Measurements from ENCODE around the gene MOSMO. TPM values are rescaled to one million over a fixed set of nuclear protein-coding genes. Genes with fewer than 3 reads are reported as not detected.
A peak's percentile ranks its signal among the peaks of the same experiment; 100 is the strongest.

The MOSMO gene
- total and polyA plus RNA-seq, 12 donors = 11.7 to 49.0 (median 20.5) TPM

DNA sequence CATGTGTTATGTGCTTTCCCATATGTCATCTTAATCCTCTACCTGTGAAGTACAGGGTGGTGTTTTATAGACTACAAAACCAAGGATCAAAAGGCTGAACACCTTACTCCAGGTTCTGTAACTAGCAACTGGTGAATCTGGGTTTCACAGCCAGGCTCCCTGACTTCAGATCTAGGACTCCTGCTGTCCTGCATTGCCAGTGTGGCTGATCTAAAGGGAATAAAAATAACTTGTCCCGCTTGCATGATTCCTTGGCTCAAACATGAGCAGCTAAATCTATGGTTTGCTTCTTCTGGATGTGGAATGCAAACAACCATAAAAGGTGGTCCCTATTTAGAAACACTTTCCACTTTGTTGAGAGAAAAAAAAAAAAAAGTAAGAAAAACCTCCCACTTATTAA, 80.7 kb downstream of the MOSMO start:
- H3K27ac ChIP-seq = no peak overlapping the region
- H3K36me3 ChIP-seq (replicated peaks in 1 of 2) = no peaks in the 10 kb centered on the region
- WGBS, 4 donors = 97 to 100% (median 100%) methylated on average over 1 of the region's 1 CpG
- intact Hi-C loops (cut with DNase I) = no loop called here
- DNase-seq = no peak
- H3K27me3 ChIP-seq = no peaks in the 10 kb centered on the region
- no peaks in the 10 kb centered on the region for H3K9me3 ChIP-seq (replicated peaks in 1 of 3)
- no peak overlapping the region for H3K4me3 ChIP-seq
- TF ChIP-seq POLR2A (IDR thresholded peaks at IDR 0.05) (no peak), CTCF (IDR thresholded peaks at IDR 0.05) (no peak)
- H3K4me1 ChIP-seq (replicated peaks in 1 of 2) = peaks cover 0 to 6% of the 10 kb centered on the region in 2 donors

- intact Hi-C loops (cut with DNase I) = loop anchor here in 1 of 2 donors (10.0 kb wide), 1 partner anchor 95 kb away; no protein-coding TSS in a partner anchor
- H3K27me3 ChIP-seq = no peaks in the 10 kb centered on the region
- H3K4me1 ChIP-seq (replicated peaks in 1 of 2) = no peaks in the 10 kb centered on the region
- H3K9me3 ChIP-seq (replicated peaks in 1 of 3) = no peaks in the 10 kb centered on the region
- no peaks in the 10 kb centered on the region for H3K36me3 ChIP-seq (replicated peaks in 1 of 2)
- TF ChIP-seq CTCF (IDR thresholded peaks at IDR 0.05) (no peak), POLR2A (IDR thresholded peaks at IDR 0.05) (no peak)
- no peak overlapping the region for H3K4me3 ChIP-seq
- H3K27ac ChIP-seq = no peak overlapping the region
- WGBS, 4 donors = 87 to 92% (median 90%) methylated on average over 4 of the region's 4 CpGs
- DNase-seq = no peak
Measured at GRCh38 chr16:22089910-22090309, 82.0 kb downstream of the MOSMO start.

- Histone ChIP-seq H3K36me3 (replicated peaks in 1 of 2) (no peaks in the 10 kb centered on the region), H3K27ac (no peak overlapping the region), H3K4me1 (replicated peaks in 1 of 2) (no peaks in the 10 kb centered on the region), H3K27me3 (no peaks in the 10 kb centered on the region), H3K4me3 (no peak overlapping the region), H3K9me3 (replicated peaks in 1 of 3) (no peaks in the 10 kb centered on the region)
- intact Hi-C loops (cut with DNase I) = loop anchor here in 1 of 2 donors (10.0 kb wide), 1 partner anchor 97 kb away; no protein-coding TSS in a partner anchor
- TF ChIP-seq CTCF (IDR thresholded peaks at IDR 0.05) (no peak), POLR2A (IDR thresholded peaks at IDR 0.05) (no peak)
- WGBS, 4 donors = 85 to 96% (median 90%) methylated on average over 3 of the region's 3 CpGs
- no peak for DNase-seq
Measured at GRCh38 chr16:22091721-22092120, 83.8 kb downstream of the MOSMO start.

- Histone ChIP-seq H3K4me1 (replicated peaks in 1 of 2) (no peaks in the 10 kb centered on the region), H3K36me3 (replicated peaks in 1 of 2) (no peaks in the 10 kb centered on the region), H3K9me3 (replicated peaks in 1 of 3) (no peaks in the 10 kb centered on the region), H3K4me3 (no peak within 1 kb of the TSS), H3K27me3 (no peaks in the 10 kb centered on the region), H3K27ac (no peak within 1 kb of the TSS)
- TF ChIP-seq POLR2A (IDR thresholded peaks at IDR 0.05) = no peak
- TF ChIP-seq CTCF (IDR thresholded peaks at IDR 0.05) = no peak
- intact Hi-C loops (cut with DNase I) = loop anchor here in 1 of 2 donors (10.0 kb wide), 1 partner anchor 98 kb away; no protein-coding TSS in a partner anchor
- 44 to 53% (median 51%) methylated on average over 9 of the region's 9 CpGs for WGBS, 4 donors
- DNase-seq = peak in 2 of 7 donors; percentile 8 to 61
Measured at GRCh38 chr16:22092143-22092933, 84.4 kb downstream of the MOSMO start, which contains the start of gene VWA3A. Gene VWA3A (plus strand): TSS chr16:22092541. CDS start chr16:22092638, 97 bp downstream.

Measured in adrenal gland (tissue), 12 donors.